HUES6 (cell line): ENCODE results near the gene GRK3.

ENCODE experiments used
- H3K27ac ChIP-seq: 2 replicates; pipeline ENCODE4 v1.7.0; 2013; ENCODE audit warnings: low read depth, mild to moderate bottlenecking, low read length, inconsistent platforms
- H3K27me3 ChIP-seq: 2 replicates; pipeline ENCODE4 v1.6.1; 2013; ENCODE audit warnings: low read length; ENCODE audit not compliant: control insufficient read depth, insufficient read depth
- H3K36me3 ChIP-seq: 2 replicates; pipeline ENCODE4 v1.6.1; 2013; ENCODE audit warnings: low read length; ENCODE audit not compliant: control insufficient read depth, insufficient read depth
- H3K4me1 ChIP-seq: 2 replicates; pipeline ENCODE4 v1.6.1; 2013; ENCODE audit warnings: low read length; ENCODE audit not compliant: control insufficient read depth, insufficient read depth
- H3K4me3 ChIP-seq: 2 replicates; pipeline ENCODE4 v1.5.1; 2013; ENCODE audit warnings: low read depth, low read length
- H3K9ac ChIP-seq: one replicate; pipeline ENCODE4 v1.6.1; 2013; ENCODE audit warnings: mild to moderate bottlenecking, low read length
- H3K9me3 ChIP-seq: 2 replicates; pipeline ENCODE4 v1.6.1; 2013; ENCODE audit warnings: low read depth, low read length; ENCODE audit not compliant: control insufficient read depth, insufficient read depth

Gene GRK3

GRCh38 chr22:25714070-25714469, 149.6 kb downstream of the GRK3 start:
- Histone ChIP-seq H3K27me3 (no peaks in the 10 kb centered on the region), H3K4me3 (no peak overlapping the region), H3K9ac (no peak overlapping the region), H3K36me3 (peaks cover 12% of the 10 kb centered on the region; the same call in 1 of the 2 replicates), H3K9me3 (no peaks in the 10 kb centered on the region), H3K27ac (no peak overlapping the region), H3K4me1 (peaks cover 7% of the 10 kb centered on the region; the same call in 1 of the 2 replicates)

- H3K4me3 ChIP-seq = no peak overlapping the region
- H3K27ac ChIP-seq = no peak overlapping the region
- H3K36me3 ChIP-seq = peaks cover 12% of the 10 kb centered on the region; the same call in 1 of the 2 replicates
- peaks cover 7% of the 10 kb centered on the region; the same call in 1 of the 2 replicates for H3K4me1 ChIP-seq
- H3K27me3 ChIP-seq = no peaks in the 10 kb centered on the region
- H3K9me3 ChIP-seq = no peaks in the 10 kb centered on the region
- H3K9ac ChIP-seq = no peak overlapping the region
Observed at GRCh38 chr22:25714739-25715138, 150.3 kb downstream of the GRK3 start.

- Histone ChIP-seq H3K4me3 (no peak overlapping the region), H3K27me3 (no peaks in the 10 kb centered on the region), H3K36me3 (peaks cover 8% of the 10 kb centered on the region; the same call in 1 of the 2 replicates), H3K27ac (no peak overlapping the region), H3K9me3 (no peaks in the 10 kb centered on the region), H3K9ac (no peak overlapping the region), H3K4me1 (peaks cover 7% of the 10 kb centered on the region; the same call in 1 of the 2 replicates)
Observed at GRCh38 chr22:25716637-25717036, 152.2 kb downstream of the GRK3 start.

- peaks cover 8% of the 10 kb centered on the region; the same call in 1 of the 2 replicates for H3K36me3 ChIP-seq
- no peak overlapping the region for H3K9ac ChIP-seq
- no peak overlapping the region for H3K27ac ChIP-seq
Observed at GRCh38 chr22:25718135-25718840, 153.8 kb downstream of the GRK3 start.

GRCh38 chr22:25722223-25722622, 157.7 kb downstream of the GRK3 start:
- H3K36me3 ChIP-seq = no peaks in the 10 kb centered on the region; the same call in 1 of the 2 replicates
- no peak overlapping the region for H3K27ac ChIP-seq
- peaks cover 5% of the 10 kb centered on the region for H3K4me1 ChIP-seq
- H3K4me3 ChIP-seq = no peak overlapping the region
- no peaks in the 10 kb centered on the region for H3K27me3 ChIP-seq
- no peaks in the 10 kb centered on the region for H3K9me3 ChIP-seq
- no peak overlapping the region for H3K9ac ChIP-seq

More at GRCh38 chr22:25718135-25718840, 153.8 kb downstream of the GRK3 start:
- no peak overlapping the region for H3K4me3 ChIP-seq
- H3K9me3 ChIP-seq = no peaks in the 10 kb centered on the region
- H3K4me1 ChIP-seq = peaks cover 7% of the 10 kb centered on the region; the same call in 1 of the 2 replicates
- no peaks in the 10 kb centered on the region for H3K27me3 ChIP-seq

- no peak overlapping the region for H3K27ac ChIP-seq
- peaks cover 5% of the 10 kb centered on the region for H3K4me1 ChIP-seq
- no peak overlapping the region for H3K4me3 ChIP-seq
- no peaks in the 10 kb centered on the region for H3K9me3 ChIP-seq
- no peaks in the 10 kb centered on the region for H3K27me3 ChIP-seq
- H3K36me3 ChIP-seq = no peaks in the 10 kb centered on the region; the same call in 1 of the 2 replicates
- no peak overlapping the region for H3K9ac ChIP-seq
Observed at GRCh38 chr22:25722626-25723025, 158.2 kb downstream of the GRK3 start.

GRCh38 chr22:25726241-25726640, 161.8 kb downstream of the GRK3 start:
- Histone ChIP-seq H3K9me3 (no peaks in the 10 kb centered on the region), H3K9ac (no peak overlapping the region), H3K4me1 (peaks cover 9% of the 10 kb centered on the region), H3K36me3 (no peaks in the 10 kb centered on the region; the same call in 1 of the 2 replicates), H3K4me3 (no peak overlapping the region), H3K27me3 (no peaks in the 10 kb centered on the region), H3K27ac (no peak overlapping the region)

GRCh38 chr22:25728071-25728470, 163.6 kb downstream of the GRK3 start:
- Histone ChIP-seq H3K4me3 (no peak overlapping the region), H3K4me1 (peaks cover 9% of the 10 kb centered on the region)

GRCh38 chr22:25729016-25729995, 164.8 kb downstream of the GRK3 start:
- no peaks in the 10 kb centered on the region for H3K27me3 ChIP-seq
- peaks cover 9% of the 10 kb centered on the region for H3K4me1 ChIP-seq
- no peak overlapping the region for H3K9ac ChIP-seq

More at GRCh38 chr22:25728071-25728470, 163.6 kb downstream of the GRK3 start:
- no peak overlapping the region for H3K9ac ChIP-seq
- H3K9me3 ChIP-seq = no peaks in the 10 kb centered on the region
- H3K36me3 ChIP-seq = no peaks in the 10 kb centered on the region
- no peaks in the 10 kb centered on the region for H3K27me3 ChIP-seq
- H3K27ac ChIP-seq = no peak overlapping the region

GRCh38 chr22:25735650-25736049, 171.2 kb downstream of the GRK3 start:
- H3K9ac ChIP-seq = no peak overlapping the region
- H3K4me3 ChIP-seq = no peak overlapping the region
- H3K9me3 ChIP-seq = no peaks in the 10 kb centered on the region
- no peaks in the 10 kb centered on the region for H3K36me3 ChIP-seq
- H3K27me3 ChIP-seq = no peaks in the 10 kb centered on the region
- H3K27ac ChIP-seq = no peak overlapping the region
- H3K4me1 ChIP-seq = no peaks in the 10 kb centered on the region

More at GRCh38 chr22:25729016-25729995, 164.8 kb downstream of the GRK3 start:
- H3K27ac ChIP-seq = no peak overlapping the region
- H3K36me3 ChIP-seq = no peaks in the 10 kb centered on the region
- H3K4me3 ChIP-seq = no peak overlapping the region
- no peaks in the 10 kb centered on the region for H3K9me3 ChIP-seq
